IMR-90 (cell line): ENCODE data around the gene BRI3BP. TPM values are rescaled to one million over a fixed set of nuclear protein-coding genes. Genes with fewer than 3 reads are reported as not detected.

ENCODE experiments used
- ATAC-seq: fragments of 200-7000 bp; cut with Tn5 transposase; 2 replicates; pipeline ENCODE4 v1.9.1; 2020; ENCODE audit warnings: low read depth, mild to moderate bottlenecking, moderate library complexity
- BruUV-seq: library from RNA; stranded (reverse); fragments of 400-500 nt; replicated peaks from 2 replicates; lab custom pipeline; 2021; lab: Mats Ljungman, UMichigan
- CTCF ChIA-PET: fragments of 300-600 bp; formaldehyde crosslinking; extraction: SDS; loops from one replicate; lab custom pipeline; 2021; ENCODE audit warnings: antibody characterized with exemption; lab: Yijun Ruan, JAX
- POLR2A ChIA-PET: fragments of 300-600 bp; sonication (Branson Sonifier 250); formaldehyde crosslinking; loops from one replicate; lab custom pipeline; 2022; ENCODE audit warnings: antibody characterized with exemption; ENCODE audit not compliant: unreplicated experiment; lab: Charles Lee
- DNase-seq: peaks from one replicate; pipeline ENCODE4 v3.0.0; 2013
- H2AFZ ChIP-seq: replicated peaks from 2 replicates; pipeline ENCODE3; 2013; ENCODE audit warnings: low read length, mild to moderate bottlenecking; ENCODE audit not compliant: poor library complexity
- H2AK5ac ChIP-seq: 2 replicates; pipeline ENCODE4 v1.6.1; 2013; ENCODE audit warnings: low read depth, low read length, inconsistent platforms
- H2AK9ac ChIP-seq: replicated peaks from 2 replicates; pipeline ENCODE3; 2013; ENCODE audit warnings: mild to moderate bottlenecking, low read depth, low read length, moderate library complexity; ENCODE audit not compliant: poor library complexity
- H2BK120ac ChIP-seq: 2 replicates; pipeline ENCODE4 v1.6.1; 2013; ENCODE audit warnings: low read depth, low read length, inconsistent platforms
- H2BK15ac ChIP-seq: 3 replicates; pipeline ENCODE4 v1.6.1; 2013; ENCODE audit warnings: low read depth, low read length, inconsistent platforms
- H2BK20ac ChIP-seq: 2 replicates; pipeline ENCODE4 v1.6.1; 2013; ENCODE audit warnings: low read depth, mild to moderate bottlenecking, inconsistent platforms, low read length, moderate library complexity
- H2BK5ac ChIP-seq: 2 replicates; pipeline ENCODE4 v1.6.1; 2013; ENCODE audit warnings: mild to moderate bottlenecking, low read depth, low read length, inconsistent platforms; ENCODE audit not compliant: poor library complexity, severe bottlenecking
- H3K14ac ChIP-seq: replicated peaks from 2 replicates; pipeline ENCODE4 v1.6.1; 2013; ENCODE audit warnings: low read depth, low read length, inconsistent platforms
- H3K18ac ChIP-seq: 2 replicates; pipeline ENCODE4 v1.6.1; 2013; ENCODE audit warnings: low read depth, low read length, control low read depth
- H3K23ac ChIP-seq: 2 replicates; pipeline ENCODE4 v1.6.1; 2013; ENCODE audit warnings: low read depth, low read length, inconsistent platforms
- H3K27ac ChIP-seq: 2 replicates; pipeline ENCODE4 v1.5.1; 2013; ENCODE audit warnings: mild to moderate bottlenecking, control low read depth, low read length; ENCODE audit not compliant: insufficient read depth
- H3K27me3 ChIP-seq: 2 replicates; pipeline ENCODE4 v1.6.1; 2013; ENCODE audit warnings: low read length; ENCODE audit not compliant: control insufficient read depth, insufficient read depth
- H3K36me3 ChIP-seq: 2 replicates; pipeline ENCODE4 v1.6.1; 2013; ENCODE audit warnings: low read length, mixed read lengths; ENCODE audit not compliant: control insufficient read depth, insufficient read depth
- H3K4ac ChIP-seq: 2 replicates; pipeline ENCODE4 v1.6.1; 2013; ENCODE audit warnings: low read depth, low read length, inconsistent platforms
- H3K4me1 ChIP-seq: 2 replicates; pipeline ENCODE4 v1.6.1; 2013; ENCODE audit warnings: low read length, mixed read lengths; ENCODE audit not compliant: control insufficient read depth, insufficient read depth
- H3K4me2 ChIP-seq: 2 replicates; pipeline ENCODE4 v1.6.1; 2013; ENCODE audit warnings: low read depth, mild to moderate bottlenecking, control low read depth, low read length, moderate library complexity
- H3K4me3 ChIP-seq: 2 replicates; pipeline ENCODE4 v1.5.1; 2013; ENCODE audit warnings: low read depth, mild to moderate bottlenecking, control low read depth, low read length, moderate library complexity; ENCODE audit not compliant: insufficient read depth
- H3K56ac ChIP-seq: 2 replicates; pipeline ENCODE4 v1.6.1; 2013; ENCODE audit warnings: low read length, inconsistent platforms; ENCODE audit not compliant: insufficient read depth; ENCODE audit errors: extremely low read depth
- H3K79me1 ChIP-seq, 2 experiments: 2 replicates each; pipeline ENCODE4 v1.6.1; 2013; ENCODE audit warnings: low read length in 2 of 2, inconsistent platforms in 1 of 2, low read depth in 1 of 2
- H3K9ac ChIP-seq: 2 replicates; pipeline ENCODE4 v1.6.1; 2013; ENCODE audit warnings: low read depth, low read length, control low read depth
- H3K9me1 ChIP-seq: 2 replicates; pipeline ENCODE4 v1.6.1; 2013; ENCODE audit warnings: low read length, inconsistent platforms; ENCODE audit not compliant: insufficient read depth
- H3K9me3 ChIP-seq: 2 replicates; pipeline ENCODE4 v1.6.1; 2013; ENCODE audit warnings: low read length; ENCODE audit not compliant: control insufficient read depth, insufficient read depth
- H4K20me1 ChIP-seq: 2 replicates; pipeline ENCODE4 v1.6.1; 2013; ENCODE audit warnings: low read length, inconsistent platforms; ENCODE audit not compliant: insufficient read depth
- H4K5ac ChIP-seq: 2 replicates; pipeline ENCODE4 v1.6.1; 2013; ENCODE audit warnings: mild to moderate bottlenecking, low read depth, low read length, control low read depth
- H4K8ac ChIP-seq, 2 experiments: 2 replicates each; pipeline ENCODE4 v1.6.1; 2013; ENCODE audit warnings: low read depth in 2 of 2, low read length in 2 of 2, control low read depth in 1 of 2, inconsistent platforms in 1 of 2
- H4K91ac ChIP-seq: 2 replicates; pipeline ENCODE4 v1.6.1; 2013; ENCODE audit warnings: low read depth, low read length, inconsistent platforms; ENCODE audit not compliant: insufficient read depth
- BHLHE40 ChIP-seq: fragments of 150-350 bp; IDR thresholded peaks from 2 replicates; pipeline ENCODE4 v1.6.1; 2016; ENCODE audit warnings: mild to moderate bottlenecking, low read depth, low read length
- CHD1 ChIP-seq: IDR thresholded peaks from 2 replicates; pipeline ENCODE4 v1.6.1; 2012; ENCODE audit warnings: low read depth, low read length, improper control_type of control experiment
- CTCF ChIP-seq: conservative IDR thresholded peaks from 2 replicates; pipeline ENCODE4 v1.5.1; 2012; ENCODE audit warnings: mild to moderate bottlenecking, low read depth, low read length, improper control_type of control experiment
- MAFK ChIP-seq: IDR thresholded peaks from 2 replicates; pipeline ENCODE4 v1.6.1; 2012; ENCODE audit warnings: low read depth, low read length, improper control_type of control experiment
- MXI1 ChIP-seq: IDR thresholded peaks from 2 replicates; pipeline ENCODE4 v1.6.1; 2012; ENCODE audit warnings: low read depth, mild to moderate bottlenecking, low read length, moderate library complexity, borderline replicate concordance
- POLR2A ChIP-seq: IDR thresholded peaks from 2 replicates; pipeline ENCODE4 v1.6.1; 2012; ENCODE audit warnings: mild to moderate bottlenecking, low read depth, low read length
- RAD21 ChIP-seq: IDR thresholded peaks from 2 replicates; pipeline ENCODE4 v1.6.1; 2012; ENCODE audit warnings: low read length, improper control_type of control experiment
- RCOR1 ChIP-seq: IDR thresholded peaks from 2 replicates; pipeline ENCODE4 v1.6.1; 2012; ENCODE audit warnings: mild to moderate bottlenecking, low read length, improper control_type of control experiment; ENCODE audit not compliant: insufficient replicate concordance
- RFX5 ChIP-seq: IDR thresholded peaks from 2 replicates; pipeline ENCODE4 v1.8.0; 2012; ENCODE audit warnings: low read depth, mild to moderate bottlenecking, low read length, moderate library complexity
- SMC3 ChIP-seq: fragments of 150-350 bp; IDR thresholded peaks from 2 replicates; pipeline ENCODE4 v1.6.1; 2016; ENCODE audit warnings: low read depth, mild to moderate bottlenecking, antibody characterized with exemption, low read length, moderate library complexity
- USF2 ChIP-seq: fragments of 150-350 bp; IDR thresholded peaks from 2 replicates; pipeline ENCODE4 v1.6.1; 2017; ENCODE audit warnings: mild to moderate bottlenecking, antibody characterized with exemption, low read length, low read depth
- WGBS, 2 experiments: methylation state at CpG; one replicate each; pipeline versions ENCODE4 v1.1.5 to v1.1.7; 2013; ENCODE audit warnings: missing lambda C conversion rate in 2 of 2; ENCODE audit not compliant: insufficient read length in 1 of 2; ENCODE audit errors: extremely low coverage in 2 of 2; 5-methylcytosine and 5-hydroxymethylcytosine counted together
- dilution Hi-C: fragments of 300-500 bp; cut with HindIII; formaldehyde crosslinking; loops from one replicate; pipeline ENCODE4 v1.14.3; 2018; ENCODE audit warnings: low sequenced_read_pairs; ENCODE audit not compliant: unreplicated experiment
- in situ Hi-C: fragments of 300-500 bp; cut with MboI; formaldehyde crosslinking; loops from 3 replicates; pipeline ENCODE4 v1.14.3; 2019; ENCODE audit warnings: low sequenced_read_pairs, inconsistent platforms, mixed read lengths
- intact Hi-C: fragments of 100-400 bp; cut with micrococcal nuclease; formaldehyde crosslinking; loops from 2 replicates; pipeline ENCODE4 v1.10.0; 2022
- polyA plus RNA-seq, 3 experiments: library from polyadenylated mRNA; depleted of rRNA; stranded (reverse); fragments of >200 nt; gene quantifications; 2 replicates each; pipeline ENCODE4 v1.2.3, GENCODE V29; 2012; ENCODE audit warnings: low replicate concordance in 1 of 3
- total RNA-seq: library from RNA; depleted of rRNA; stranded (reverse); fragments of >200 nt; gene quantifications from 2 replicates; pipeline ENCODE4 v1.2.3, GENCODE V29; 2012

BRI3BP gene
- total and polyA plus RNA-seq, 2 of the 4 experiments (the other 2 are of a cell fraction), result 2.5 to 2.8 TPM

GRCh38 chr12:124946447-124946793, 47.0 kb upstream of the BRI3BP start:
- no peak overlapping the region for H3K23ac ChIP-seq
- no peak overlapping the region for H3K4me3 ChIP-seq
- no peak for ATAC-seq
- H3K9me1 ChIP-seq, result no peaks in the 10 kb centered on the region
- H3K9me3 ChIP-seq, result no peaks in the 10 kb centered on the region
- H3K56ac ChIP-seq, result no peak overlapping the region
- in situ Hi-C loops (no loop called here), intact Hi-C loops (no loop called here), dilution Hi-C loops (no loop called here)
- BruUV-seq, result no TSS peak
- ChIA-PET CTCF (no interaction called here), POLR2A (no interaction called here)
- H3K27me3 ChIP-seq, result no peaks in the 10 kb centered on the region
- no peaks in the 10 kb centered on the region for H3K4me1 ChIP-seq
- peaks cover 31% of the 10 kb centered on the region for H3K36me3 ChIP-seq
- 97% methylated on average over 6 of the region's 10 CpGs; no CpG with 5 or more reads in 1 of the 2 experiments for WGBS, 2 experiments
- H2BK20ac ChIP-seq, result no peak overlapping the region
- H3K18ac ChIP-seq, result no peak overlapping the region
- H2AK5ac ChIP-seq, result no peak overlapping the region
- no peak overlapping the region for H2AFZ ChIP-seq
- H3K79me1 ChIP-seq, result no peaks in the 10 kb centered on the region
- no peak for DNase-seq
- H2BK15ac ChIP-seq, result no peak overlapping the region
- TF ChIP-seq POLR2A (no peak), BHLHE40 (no peak), RAD21 (no peak), RFX5 (no peak), MAFK (no peak), MXI1 (no peak), SMC3 (no peak), RCOR1 (no peak), CTCF (no peak), CHD1 (no peak), USF2 (no peak)
- no peak overlapping the region for H3K14ac ChIP-seq
- H3K9ac ChIP-seq, result no peak overlapping the region
- H2BK120ac ChIP-seq, result no peak overlapping the region
- no peak overlapping the region for H3K4me2 ChIP-seq
- no peak overlapping the region for H3K4ac ChIP-seq
- H3K27ac ChIP-seq, result no peak overlapping the region
- no peak overlapping the region for H4K91ac ChIP-seq
- H2AK9ac ChIP-seq, result no peak overlapping the region
- H4K8ac ChIP-seq, result no peak overlapping the region
- H4K20me1 ChIP-seq, result no peaks in the 10 kb centered on the region; the same call in 1 of the 2 replicates
- no peak overlapping the region for H2BK5ac ChIP-seq
- H4K5ac ChIP-seq, result no peak overlapping the region
